Keratinocyte (primary cell): ENCODE measurements around the gene COPA. TPM values are rescaled to one million over a fixed set of nuclear protein-coding genes. Genes with fewer than 3 reads are reported as not detected.

ENCODE experiments used
- DNase-seq: peaks from one replicate; pipeline ENCODE4 v3.0.0-alpha.2; 2011; ENCODE audit warnings: low read depth, missing footprints, low spot score
- FAIRE-seq: peaks from 2 replicates; lab custom pipeline; 2011; peaks lifted over from hg19 to GRCh38; lab: Jason Lieb, UNC
- H2AFZ ChIP-seq: 2 replicates; pipeline ENCODE4 v1.6.0; 2012; ENCODE audit warnings: low read length, control low read depth, inconsistent platforms; ENCODE audit not compliant: control insufficient read depth
- H3K27ac ChIP-seq: 2 replicates; pipeline ENCODE4 v1.5.1; 2011; ENCODE audit warnings: low read length; ENCODE audit not compliant: control insufficient read depth, insufficient read depth
- H3K27me3 ChIP-seq: 3 replicates; pipeline ENCODE4 v1.6.0; 2011; ENCODE audit warnings: low read length; ENCODE audit not compliant: control insufficient read depth, insufficient read depth; ENCODE audit errors: extremely low read depth
- H3K36me3 ChIP-seq, 2 experiments: 2 replicates in 1 of 2; 3 replicates in 1 of 2; pipeline ENCODE4 v1.5.1; 2011; ENCODE audit warnings: low read length in 2 of 2, mild to moderate bottlenecking in 1 of 2; ENCODE audit not compliant: control insufficient read depth in 2 of 2, insufficient read depth in 2 of 2; ENCODE audit errors: extremely low read depth in 1 of 2
- H3K4me1 ChIP-seq: 3 replicates; pipeline ENCODE4 v1.5.1; 2011; ENCODE audit warnings: low read length; ENCODE audit not compliant: control insufficient read depth, insufficient read depth; ENCODE audit errors: extremely low read depth
- H3K4me2 ChIP-seq: 3 replicates; pipeline ENCODE4 v1.6.0; 2011; ENCODE audit warnings: low read depth, low read length; ENCODE audit not compliant: control insufficient read depth, insufficient read depth; ENCODE audit errors: extremely low read depth
- H3K4me3 ChIP-seq, 3 experiments: fragments of 200-600 bp in 1 of 3; sonication (generic) in 1 of 3; 2 replicates in 2 of 3; 3 replicates in 1 of 3; pipeline ENCODE4 v1.5.1; 2011 to 2016; ENCODE audit warnings: low read length in 3 of 3, mild to moderate bottlenecking in 3 of 3, control low read depth in 2 of 3, inconsistent platforms in 1 of 3, low read depth in 1 of 3, mixed read lengths in 1 of 3, mixed run types in 1 of 3, moderate library complexity in 1 of 3; ENCODE audit not compliant: control insufficient read depth in 2 of 3, insufficient read depth in 2 of 3; ENCODE audit errors: extremely low read depth in 1 of 3
- H3K79me2 ChIP-seq: 2 replicates; pipeline ENCODE4 v1.6.0; 2012; ENCODE audit warnings: low read length; ENCODE audit not compliant: control insufficient read depth, insufficient read depth
- H3K9ac ChIP-seq: 3 replicates; pipeline ENCODE4 v1.6.0; 2011; ENCODE audit warnings: low read length; ENCODE audit not compliant: control insufficient read depth, insufficient read depth; ENCODE audit errors: extremely low read depth
- H3K9me1 ChIP-seq: 3 replicates; pipeline ENCODE4 v1.6.0; 2011; ENCODE audit warnings: low read length; ENCODE audit not compliant: control insufficient read depth, insufficient read depth; ENCODE audit errors: extremely low read depth
- H3K9me3 ChIP-seq: 2 replicates; pipeline ENCODE4 v1.5.1; 2012; ENCODE audit warnings: low read depth, low read length; ENCODE audit not compliant: control insufficient read depth
- H4K20me1 ChIP-seq: 3 replicates; pipeline ENCODE4 v1.6.0; 2011; ENCODE audit warnings: low read length; ENCODE audit not compliant: control insufficient read depth, insufficient read depth; ENCODE audit errors: extremely low read depth
- EZH2 ChIP-seq: IDR thresholded peaks from one replicate; pipeline ENCODE4 v1.6.1; 2012; ENCODE audit warnings: inconsistent platforms, mild to moderate bottlenecking, low read length, moderate library complexity
- dilution Hi-C: fragments of 300-500 bp; cut with MboI; formaldehyde crosslinking; loops from one replicate; pipeline ENCODE4 v1.7.0; 2020; ENCODE audit warnings: low sequenced_read_pairs; ENCODE audit not compliant: extremely low pct_ligation_motif_present
- polyA plus RNA-seq, 5 experiments: library from polyadenylated mRNA; depleted of rRNA in 3 of 5; stranded (reverse) in 3 of 5; stranded (forward) in 1 of 5; unstranded in 1 of 5; fragments of >200 nt; gene quantifications; 1 replicate in 1 of 5; 2 replicates in 3 of 5; 3 replicates in 1 of 5; pipeline versions ENCODE4 v1.2.1 to v1.2.3, GENCODE V29; 2011 to 2012; ENCODE audit warnings: missing spikeins in 2 of 5, low read depth in 1 of 5, low replicate concordance in 1 of 5
- TF ChIP-seq, protein P1 (sequence below), 3 experiments: IDR thresholded peaks in 1 of 3; conservative IDR thresholded peaks in 1 of 3; optimal IDR thresholded peaks in 1 of 3; 2 replicates in 2 of 3; 3 replicates in 1 of 3; pipeline versions ENCODE3 to v1.5.1; 2011; ENCODE audit warnings: low read length in 3 of 3, mild to moderate bottlenecking in 3 of 3, moderate library complexity in 2 of 3, control low read depth in 1 of 3, inconsistent platforms in 1 of 3; ENCODE audit not compliant: insufficient read depth in 2 of 3; ENCODE audit errors: extremely low read depth in 1 of 3

COPA gene
- polyA plus RNA-seq, 1 donor (not counting 4 experiments of a cell fraction or from before 2014, with no cell fraction given), result 169 TPM

DNA sequence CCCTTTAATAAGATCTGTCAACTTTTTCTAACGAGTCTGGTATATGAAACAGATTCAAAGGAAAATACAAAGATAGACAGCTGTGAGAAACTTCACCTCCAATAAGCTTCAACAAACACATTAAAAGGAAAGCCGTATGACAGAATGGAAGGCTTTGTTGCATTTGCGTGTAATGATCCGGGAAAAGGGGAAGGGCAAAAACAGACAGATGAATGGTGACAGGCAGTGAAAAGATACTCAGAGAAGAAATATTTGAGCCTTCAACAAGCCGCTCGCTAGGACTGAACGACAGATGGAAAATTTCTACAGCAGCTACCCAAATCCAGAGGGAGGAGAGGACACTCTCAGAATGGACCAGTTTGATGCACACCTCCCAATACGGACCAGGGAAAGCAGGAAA, 14.9 kb downstream of the COPA start:
- Histone ChIP-seq H3K4me1 (no peaks in the 10 kb centered on the region), H3K9me3 (no peaks in the 10 kb centered on the region), H4K20me1 (peaks cover 4% of the 10 kb centered on the region), H3K9me1 (no peaks in the 10 kb centered on the region), H3K79me2 (peaks cover 6% of the 10 kb centered on the region), H3K36me3 (peaks cover 31 to 50% of the 10 kb centered on the region in 2 experiments), H3K4me2 (no peak overlapping the region), H3K27me3 (no peaks in the 10 kb centered on the region), H3K27ac (no peak overlapping the region), H2AFZ (no peak overlapping the region), H3K4me3 (no peak overlapping the region), H3K9ac (no peak overlapping the region)
- no peak for FAIRE-seq
- TF ChIP-seq EZH2, result no peak
- TF ChIP-seq, protein P1, sequence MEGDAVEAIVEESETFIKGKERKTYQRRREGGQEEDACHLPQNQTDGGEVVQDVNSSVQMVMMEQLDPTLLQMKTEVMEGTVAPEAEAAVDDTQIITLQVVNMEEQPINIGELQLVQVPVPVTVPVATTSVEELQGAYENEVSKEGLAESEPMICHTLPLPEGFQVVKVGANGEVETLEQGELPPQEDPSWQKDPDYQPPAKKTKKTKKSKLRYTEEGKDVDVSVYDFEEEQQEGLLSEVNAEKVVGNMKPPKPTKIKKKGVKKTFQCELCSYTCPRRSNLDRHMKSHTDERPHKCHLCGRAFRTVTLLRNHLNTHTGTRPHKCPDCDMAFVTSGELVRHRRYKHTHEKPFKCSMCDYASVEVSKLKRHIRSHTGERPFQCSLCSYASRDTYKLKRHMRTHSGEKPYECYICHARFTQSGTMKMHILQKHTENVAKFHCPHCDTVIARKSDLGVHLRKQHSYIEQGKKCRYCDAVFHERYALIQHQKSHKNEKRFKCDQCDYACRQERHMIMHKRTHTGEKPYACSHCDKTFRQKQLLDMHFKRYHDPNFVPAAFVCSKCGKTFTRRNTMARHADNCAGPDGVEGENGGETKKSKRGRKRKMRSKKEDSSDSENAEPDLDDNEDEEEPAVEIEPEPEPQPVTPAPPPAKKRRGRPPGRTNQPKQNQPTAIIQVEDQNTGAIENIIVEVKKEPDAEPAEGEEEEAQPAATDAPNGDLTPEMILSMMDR (optimal IDR thresholded peaks at IDR 0.05 in 1 of 3, IDR thresholded peaks at IDR 0.05 in 1 of 3, conservative IDR thresholded peaks at IDR 0.05 in 1 of 3; ENCODE audit: extremely low read depth in 1 of 3, insufficient read depth in 2 of 3, low read length in 3 of 3), result no peak
- dilution Hi-C loops, result no loop called here
- DNase-seq, result no peak

DNA sequence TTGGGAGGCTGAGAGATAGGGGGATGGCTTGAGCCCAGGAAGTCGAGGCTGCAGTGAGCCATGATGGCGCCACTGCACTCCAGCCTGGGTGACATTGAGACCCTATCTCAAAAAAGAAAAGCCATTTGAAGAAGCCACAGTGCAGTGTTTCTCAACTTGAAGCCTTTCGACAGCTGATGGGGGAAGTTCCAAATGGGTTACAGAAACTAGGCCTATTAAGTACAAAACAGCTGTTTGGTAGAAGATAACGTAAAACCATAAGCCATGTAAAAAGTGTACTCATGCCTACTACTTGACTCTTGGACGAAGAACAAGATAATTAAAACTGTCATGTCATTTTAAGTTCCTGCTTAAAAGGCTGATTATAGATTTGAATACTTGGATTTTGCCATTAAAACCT, 16.6 kb downstream of the COPA start:
- no peak overlapping the region for H3K4me3 ChIP-seq
- H2AFZ ChIP-seq, result no peak overlapping the region
- no peaks in the 10 kb centered on the region for H3K4me1 ChIP-seq
- dilution Hi-C loops, result no loop called here
- H3K9me3 ChIP-seq, result no peaks in the 10 kb centered on the region
- DNase-seq (no peak), FAIRE-seq (no peak)
- no peaks in the 10 kb centered on the region for H3K9me1 ChIP-seq
- peaks cover 20% of the 10 kb centered on the region for H3K79me2 ChIP-seq
- no peak for TF ChIP-seq EZH2
- TF ChIP-seq, protein P1 (optimal IDR thresholded peaks at IDR 0.05 in 1 of 3, IDR thresholded peaks at IDR 0.05 in 1 of 3, conservative IDR thresholded peaks at IDR 0.05 in 1 of 3; ENCODE audit: extremely low read depth in 1 of 3, insufficient read depth in 2 of 3, low read length in 3 of 3), result no peak
- no peaks in the 10 kb centered on the region for H3K27me3 ChIP-seq
- H4K20me1 ChIP-seq, result peaks cover 4% of the 10 kb centered on the region
- H3K4me2 ChIP-seq, result no peak overlapping the region
- H3K27ac ChIP-seq, result no peak overlapping the region
- peaks cover 29 to 51% of the 10 kb centered on the region in 2 experiments for H3K36me3 ChIP-seq
- H3K9ac ChIP-seq, result no peak overlapping the region
